GM21423 (cell line): ENCODE measurements around the gene DYSF.

Source experiments
- ATAC-seq: cut with Tn5 transposase; IDR thresholded peaks from one replicate; pipeline ENCODE4 v1.9.1; 2021; ENCODE audit warnings: mild to moderate bottlenecking, moderate library complexity; ENCODE audit not compliant: unreplicated experiment

The DYSF gene

DNA sequence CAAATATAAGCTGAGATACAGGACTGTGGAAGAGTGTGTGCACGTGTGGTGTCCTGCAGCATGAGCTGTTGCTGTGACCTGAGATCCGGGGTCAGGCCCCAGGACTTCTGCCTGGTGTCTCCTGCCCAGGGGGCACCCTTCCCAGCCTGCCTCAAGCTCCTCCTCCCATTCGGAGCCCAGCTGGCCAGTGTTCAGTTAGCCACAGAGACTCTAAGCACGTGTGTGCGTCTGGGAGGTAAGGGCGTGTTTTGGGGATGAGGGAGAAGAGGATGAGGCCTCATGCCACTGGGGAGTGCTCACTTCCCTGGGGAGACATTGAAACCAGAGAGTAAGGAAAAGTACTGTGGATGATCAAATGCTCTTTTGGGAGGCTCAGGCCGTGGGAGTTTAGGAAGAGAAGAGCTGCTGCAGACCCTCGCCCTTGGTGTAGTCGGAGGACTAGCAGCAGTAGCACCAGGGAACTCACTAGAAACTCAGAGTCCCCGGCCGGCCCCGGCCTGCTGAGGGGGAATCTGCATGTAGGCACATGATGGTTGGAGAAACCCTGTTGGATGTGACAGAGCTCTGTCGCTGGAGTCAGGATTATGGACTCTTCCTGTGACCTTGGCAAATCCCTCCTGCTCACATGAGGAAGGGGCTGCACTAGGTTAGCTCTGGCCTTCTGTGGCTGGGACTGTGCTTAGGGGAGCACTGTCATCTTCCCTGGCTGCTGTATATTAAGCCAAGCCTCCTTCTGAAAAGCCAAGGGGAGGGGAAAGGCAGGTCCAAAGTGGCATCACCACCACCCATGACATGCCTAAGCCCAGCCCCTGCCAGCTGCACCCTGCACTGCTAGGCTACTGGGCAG is 231.1 kb downstream of the DYSF start:
- ATAC-seq, result no peak

DNA sequence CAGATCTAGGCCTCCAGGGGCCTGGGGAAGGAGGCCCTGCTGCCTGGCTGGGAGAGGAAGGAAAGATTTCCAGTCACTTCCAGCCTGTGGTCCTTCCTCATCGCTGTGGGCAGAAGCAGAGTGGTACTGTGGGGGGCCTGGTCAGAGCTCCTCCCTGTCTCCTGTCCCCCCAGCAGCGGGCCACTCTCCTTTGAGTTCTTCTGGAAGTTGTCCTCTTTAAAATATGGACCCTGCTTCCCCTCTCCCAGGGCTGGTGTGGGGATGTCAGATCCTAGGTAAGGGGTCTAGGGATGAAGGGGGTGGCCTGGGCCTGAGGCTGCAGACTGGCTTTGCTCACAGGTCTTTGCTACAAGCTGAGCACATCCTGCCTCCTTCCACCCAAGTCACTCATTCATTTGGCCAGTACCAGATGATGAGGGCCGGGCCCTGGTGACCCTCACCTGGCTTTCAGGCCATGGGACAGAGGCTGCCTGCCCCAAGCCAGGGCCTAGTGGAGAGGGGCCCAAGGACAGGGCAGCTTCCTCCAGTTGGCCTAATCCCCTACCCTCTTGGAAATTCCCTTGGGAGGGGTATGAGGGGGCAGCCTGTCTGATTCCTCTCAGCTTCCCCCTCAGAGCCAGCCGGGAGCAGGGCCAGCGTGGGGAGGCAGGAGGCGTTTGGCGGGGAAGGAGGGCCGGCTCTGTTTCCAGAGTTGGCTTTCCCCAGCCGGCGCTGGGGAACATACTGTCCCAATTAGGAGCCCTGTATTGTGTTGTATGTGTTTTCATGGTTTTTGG is 231.9 kb downstream of the DYSF start:
- no peak for ATAC-seq

DNA sequence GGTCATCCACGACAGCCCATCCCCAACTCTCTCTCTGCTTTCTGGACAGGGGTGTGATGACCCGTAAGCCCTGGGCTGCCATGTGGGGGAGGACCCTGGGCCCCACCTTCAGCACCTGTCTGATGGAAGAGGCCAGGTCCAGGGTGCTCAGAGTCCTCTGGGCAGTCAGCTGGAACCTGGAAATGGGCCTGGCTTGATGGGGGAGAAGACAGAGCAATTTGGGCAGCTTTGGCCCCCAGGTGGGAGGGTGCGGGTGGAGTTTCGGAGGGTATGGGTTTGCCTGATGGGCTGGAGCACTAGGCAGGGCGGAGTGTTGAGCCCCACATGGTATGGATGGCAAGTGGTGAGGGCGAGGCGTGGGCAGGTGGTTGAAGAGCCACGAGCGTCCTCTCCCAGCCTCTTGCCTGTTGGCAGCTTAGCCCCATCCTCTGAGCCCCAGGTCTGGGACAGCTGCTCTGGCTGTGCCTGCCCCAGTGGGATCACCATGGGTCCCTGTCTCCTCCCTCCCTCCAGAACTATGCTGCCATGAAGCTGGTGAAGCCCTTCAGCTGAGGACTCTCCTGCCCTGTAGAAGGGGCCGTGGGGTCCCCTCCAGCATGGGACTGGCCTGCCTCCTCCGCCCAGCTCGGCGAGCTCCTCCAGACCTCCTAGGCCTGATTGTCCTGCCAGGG is 232.7 kb downstream of the DYSF start:
- ATAC-seq, result no peak

DNA sequence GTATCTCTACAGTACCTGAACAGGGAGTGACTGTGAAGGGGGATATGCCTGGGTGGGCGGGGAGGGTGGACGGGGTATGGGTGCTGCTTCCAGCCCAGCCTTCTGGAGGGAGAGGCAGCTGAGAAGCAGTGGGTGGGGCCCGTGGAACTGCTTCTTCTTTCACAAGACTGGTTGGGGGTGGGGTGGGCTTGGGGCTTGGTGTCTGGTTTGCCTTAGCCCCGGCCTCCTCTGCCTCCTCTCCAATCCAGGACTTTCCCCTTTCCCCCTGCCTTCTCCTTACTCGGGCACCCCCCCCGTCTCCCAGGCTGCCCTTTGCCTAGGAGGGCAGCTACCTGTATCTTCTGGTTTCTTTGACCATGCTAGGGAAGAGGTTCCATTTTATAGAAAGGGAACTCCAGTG is 233.4 kb downstream of the DYSF start:
- no peak for ATAC-seq

DNA sequence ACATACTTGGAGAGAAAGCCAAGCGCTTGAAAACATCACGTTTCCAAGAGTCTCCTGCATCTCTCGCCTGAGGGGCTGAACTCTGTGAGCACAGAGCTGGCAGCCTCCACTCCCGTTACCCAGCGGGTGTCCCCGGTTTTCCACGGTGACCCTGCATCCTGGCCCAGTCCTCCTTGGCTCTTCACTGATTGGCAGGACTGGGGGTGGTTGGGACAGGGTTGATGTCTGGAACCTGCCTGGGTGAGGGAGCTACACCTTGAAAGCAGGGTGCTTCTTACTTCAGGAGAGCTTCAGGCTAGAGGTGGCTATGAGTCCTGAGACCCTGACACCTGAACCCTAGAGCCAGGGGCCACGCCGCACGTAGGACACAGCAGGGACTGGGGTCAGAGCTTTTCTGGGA is 234.1 kb downstream of the DYSF start:
- ATAC-seq, result no peak

DNA sequence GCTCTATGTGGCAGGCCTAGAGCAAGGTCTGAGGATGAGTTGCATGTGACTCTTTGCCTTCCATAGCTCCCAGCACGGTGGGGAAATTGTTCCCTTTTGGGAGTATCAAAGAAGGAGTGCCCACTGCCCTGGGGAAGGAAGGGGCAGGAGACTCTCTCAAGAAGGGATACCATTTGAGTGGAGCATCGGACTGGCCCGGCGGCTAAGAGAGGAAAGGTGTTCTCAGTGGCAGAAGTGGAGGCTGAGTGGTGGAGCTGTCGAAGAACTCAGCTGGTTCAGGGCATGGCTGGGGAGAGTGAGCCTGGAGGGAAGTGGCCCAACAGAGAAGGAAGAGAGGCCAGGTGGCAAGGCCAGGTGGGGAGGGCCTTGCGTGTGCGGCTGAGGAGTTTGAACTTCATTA is 235.2 kb downstream of the DYSF start:
- no peak for ATAC-seq

DNA sequence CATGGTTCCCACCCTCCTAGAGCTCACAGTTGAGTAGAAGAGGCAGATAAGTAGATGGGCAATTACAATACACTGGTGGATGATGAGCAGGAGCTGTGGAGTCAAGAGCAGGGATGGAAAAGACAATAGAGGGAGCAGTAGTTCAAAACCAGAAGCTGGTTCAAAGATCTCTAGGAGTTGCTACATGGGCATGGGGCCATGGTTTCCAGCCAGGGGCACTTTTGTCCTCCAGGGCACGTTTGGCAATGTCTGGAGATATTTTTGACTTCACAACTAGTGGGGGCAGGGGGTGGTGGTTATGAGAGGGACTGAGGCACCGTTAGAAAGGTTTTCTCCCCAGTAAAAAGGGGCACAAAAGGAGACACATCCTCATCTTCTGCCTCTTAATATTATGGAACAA is 236.0 kb downstream of the DYSF start:
- ATAC-seq, result no peak

DNA sequence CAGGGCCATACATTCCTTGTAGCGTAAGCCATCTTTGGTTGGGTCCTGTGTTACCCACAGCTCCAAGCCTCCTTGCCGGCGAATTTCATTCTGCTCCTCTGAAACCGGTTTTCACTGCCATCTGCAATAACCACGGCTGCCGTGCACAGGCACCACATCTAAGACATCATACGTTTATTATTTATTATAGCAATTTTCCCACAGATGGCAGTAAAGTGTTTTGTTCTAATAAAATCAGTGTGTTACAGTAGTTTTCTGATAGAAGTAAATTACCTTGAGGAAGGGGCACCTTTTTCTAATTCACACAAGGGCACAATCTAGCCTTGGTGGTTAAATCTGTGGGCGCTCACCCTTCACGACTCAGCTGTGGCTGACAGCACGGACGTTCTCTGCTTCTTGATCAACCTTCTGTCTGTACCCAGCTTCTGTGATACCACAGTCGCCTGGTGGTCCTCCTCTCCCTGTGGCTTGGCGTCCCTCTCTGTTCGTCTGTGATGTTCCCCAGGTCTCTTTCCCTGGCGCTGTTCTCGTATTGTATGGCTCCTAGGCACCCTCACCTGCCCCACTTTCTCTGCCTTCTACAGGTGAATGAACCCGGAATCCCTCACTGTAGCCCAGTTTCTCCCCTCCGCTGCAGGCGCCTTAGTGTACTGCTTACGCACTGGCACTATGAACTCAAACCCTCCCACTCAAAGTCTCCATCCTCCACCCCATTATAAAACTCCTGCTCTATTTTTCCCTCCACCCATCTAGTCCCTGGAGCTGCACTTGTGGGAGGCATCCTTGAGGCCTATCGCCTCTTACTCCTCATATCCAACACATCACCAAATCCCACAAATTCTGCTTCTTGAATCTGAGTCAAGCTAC is 236.8 kb downstream of the DYSF start:
- no peak for ATAC-seq

DNA sequence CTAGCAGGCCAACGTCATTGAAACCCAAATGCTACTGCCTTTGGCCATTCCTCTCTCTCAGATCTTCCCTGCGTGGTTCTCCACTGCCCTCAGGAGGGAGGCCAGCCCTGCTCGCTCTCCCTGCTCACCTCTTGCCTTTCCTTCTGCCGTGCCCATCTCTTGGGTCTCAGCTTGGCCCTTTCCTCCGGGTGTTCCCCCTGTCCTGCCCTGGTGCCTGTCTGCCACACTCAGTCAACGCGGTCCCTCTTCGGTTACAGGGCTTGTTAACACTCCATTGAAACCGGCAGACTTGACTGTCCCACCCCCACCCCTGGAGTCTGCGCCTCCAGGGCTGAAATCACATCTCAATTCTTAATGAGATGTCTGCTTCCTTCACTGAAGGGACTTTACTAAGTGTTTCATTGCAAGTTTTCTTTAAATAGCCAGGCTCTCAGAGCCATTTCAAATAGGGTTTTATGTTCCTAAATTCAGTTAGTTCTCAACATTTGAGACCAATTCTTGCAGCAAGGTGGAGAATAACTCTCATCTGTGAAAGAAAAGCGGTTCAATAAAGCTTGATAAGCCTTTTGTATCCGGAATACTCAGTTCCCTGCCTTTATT is 237.6 kb downstream of the DYSF start:
- no peak for ATAC-seq

DNA sequence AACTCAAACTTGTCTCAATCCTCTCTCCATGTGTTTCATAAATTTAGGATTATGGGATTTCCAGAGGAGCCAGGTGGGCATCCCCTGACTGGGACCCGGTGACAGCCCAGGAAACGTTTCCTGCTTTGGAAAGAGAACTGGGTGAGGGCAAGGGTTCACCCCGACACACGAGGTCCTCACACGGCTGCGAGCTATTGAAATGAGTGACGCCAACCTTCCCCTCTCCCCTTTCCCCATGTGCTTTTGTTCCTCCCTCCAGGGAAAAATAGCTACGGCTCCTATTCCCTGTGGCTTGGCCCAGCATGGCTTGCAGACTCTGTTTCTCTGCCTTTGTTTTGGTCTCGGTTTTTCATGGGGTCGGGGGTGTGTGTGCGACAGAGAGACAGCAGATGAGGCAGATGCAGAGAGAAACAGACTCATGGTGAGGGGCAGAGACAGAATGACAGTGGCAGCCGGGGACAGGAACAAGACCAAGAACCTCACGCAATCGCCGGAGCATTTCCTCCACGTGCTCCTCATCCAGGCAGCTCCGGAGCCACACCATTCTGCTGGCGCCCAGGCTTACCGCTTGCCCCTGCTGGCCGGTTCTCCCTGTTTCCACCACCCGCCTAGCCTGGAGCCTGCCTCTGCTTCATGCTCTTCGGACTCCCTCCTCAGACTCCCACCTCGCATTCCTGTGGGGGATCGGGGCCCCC is 238.5 kb downstream of the DYSF start:
- ATAC-seq, result no peak

DNA sequence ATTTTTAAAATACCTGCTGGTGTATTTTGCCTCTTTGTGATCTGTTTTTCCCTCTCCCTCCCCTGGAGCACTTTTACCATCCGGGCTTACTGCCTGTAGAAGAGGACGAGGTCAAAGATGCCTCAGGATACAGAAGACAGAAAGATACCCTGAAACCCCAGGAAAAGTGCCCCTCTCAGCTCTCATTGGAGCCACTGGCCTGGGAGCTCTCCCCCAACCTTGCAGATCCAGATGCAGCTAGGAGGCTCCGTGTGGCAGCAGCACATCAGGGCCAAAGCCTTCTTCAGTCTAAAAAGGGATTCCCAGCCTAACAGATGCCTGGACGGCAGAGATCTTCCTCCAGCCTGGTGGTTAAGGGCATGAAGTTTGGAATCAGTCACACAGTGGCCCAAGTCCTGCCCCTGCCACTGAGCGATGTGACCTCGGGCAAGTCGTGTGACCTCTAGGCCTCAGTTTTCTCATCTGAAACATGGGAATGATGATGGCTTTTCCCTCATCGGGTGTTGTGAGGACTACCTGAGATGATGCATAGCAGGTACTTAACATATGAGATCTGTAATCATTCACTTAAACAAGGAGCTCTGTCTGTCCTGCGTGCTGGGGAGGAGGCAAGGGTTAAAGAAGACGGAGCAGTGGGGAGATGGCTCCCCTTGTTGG is 239.4 kb downstream of the DYSF start:
- no peak for ATAC-seq

DNA sequence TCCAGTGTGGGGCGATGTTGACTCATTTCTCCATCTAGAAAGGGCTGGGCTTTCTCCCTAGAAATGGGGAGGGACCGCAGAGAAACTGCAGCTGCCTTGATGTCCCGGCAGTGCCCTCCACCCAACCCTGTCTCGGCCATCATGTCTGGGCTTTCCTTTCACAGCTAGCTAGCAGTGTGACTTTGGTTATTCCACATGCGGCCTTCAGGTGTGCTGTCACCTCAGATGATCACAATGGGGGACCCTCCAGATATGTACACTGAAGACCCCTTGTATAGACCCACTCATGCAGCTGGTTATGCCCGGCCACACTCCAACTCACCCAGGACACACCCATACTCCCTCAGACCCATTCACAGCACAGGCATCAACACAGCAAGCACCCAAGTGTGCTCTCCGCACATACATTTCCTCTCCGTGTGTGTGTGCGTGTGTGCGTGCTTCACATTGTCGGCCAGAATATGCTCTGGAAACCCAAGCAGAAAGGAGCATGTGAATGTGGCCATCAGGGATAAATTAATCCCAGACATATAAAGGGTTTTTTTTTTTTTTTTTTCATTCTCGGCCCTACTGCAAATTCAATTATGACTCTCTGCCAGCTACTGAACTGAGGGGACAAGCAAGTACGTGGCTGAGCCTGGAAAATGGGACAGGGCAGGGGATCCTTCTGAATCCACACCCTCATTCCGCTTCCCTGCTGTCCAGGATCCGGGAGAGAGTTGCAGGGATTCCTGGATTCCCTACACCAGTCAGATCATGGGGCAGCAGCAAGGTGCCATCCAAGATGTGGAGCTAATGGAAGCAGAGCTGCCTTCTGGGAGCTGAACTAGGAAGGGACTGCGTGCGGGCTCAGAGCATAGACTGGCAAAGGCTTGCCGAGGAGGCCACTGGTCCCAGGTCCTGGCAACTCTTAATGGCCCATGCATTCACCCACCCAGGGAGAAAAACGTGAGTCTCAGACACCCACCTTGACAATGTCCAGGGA is 240.2 kb downstream of the DYSF start:
- ATAC-seq, result no peak

DNA sequence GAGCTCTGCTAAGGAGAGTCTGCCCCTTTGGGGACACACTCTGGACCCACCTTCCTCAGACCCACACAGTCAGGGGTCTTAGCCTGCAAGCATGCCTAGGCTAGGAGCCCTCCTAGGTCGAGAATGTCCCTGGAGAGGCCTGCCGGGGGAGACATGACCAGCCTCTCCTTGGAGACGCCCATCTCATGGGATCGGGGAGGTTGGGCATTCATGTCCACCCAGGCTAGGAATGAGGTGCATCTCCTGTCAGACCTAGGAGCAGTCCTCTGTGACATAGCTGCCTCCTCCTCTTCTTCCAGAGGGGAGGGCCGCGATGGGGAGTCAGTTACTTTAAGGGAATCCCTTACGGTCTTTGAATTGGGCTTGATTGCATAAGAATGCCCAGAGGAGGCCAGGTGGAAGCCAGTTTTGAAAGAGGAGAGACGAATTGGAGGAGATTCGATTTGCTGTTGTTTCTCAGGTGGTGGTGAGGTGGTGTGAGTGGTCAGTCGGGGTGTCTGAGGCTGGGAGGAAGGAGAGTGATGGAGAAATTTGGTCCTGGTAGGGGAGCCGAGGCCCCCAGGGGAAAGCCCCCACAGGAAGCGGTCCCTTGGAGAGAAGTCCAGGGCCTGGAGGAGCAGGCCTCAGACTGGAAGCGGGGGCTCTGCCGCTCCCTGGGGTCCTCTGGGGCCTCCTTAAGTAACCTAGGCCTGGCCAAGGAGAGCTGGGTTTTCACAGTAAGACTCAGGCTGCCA is 241.3 kb downstream of the DYSF start:
- no peak for ATAC-seq

DNA sequence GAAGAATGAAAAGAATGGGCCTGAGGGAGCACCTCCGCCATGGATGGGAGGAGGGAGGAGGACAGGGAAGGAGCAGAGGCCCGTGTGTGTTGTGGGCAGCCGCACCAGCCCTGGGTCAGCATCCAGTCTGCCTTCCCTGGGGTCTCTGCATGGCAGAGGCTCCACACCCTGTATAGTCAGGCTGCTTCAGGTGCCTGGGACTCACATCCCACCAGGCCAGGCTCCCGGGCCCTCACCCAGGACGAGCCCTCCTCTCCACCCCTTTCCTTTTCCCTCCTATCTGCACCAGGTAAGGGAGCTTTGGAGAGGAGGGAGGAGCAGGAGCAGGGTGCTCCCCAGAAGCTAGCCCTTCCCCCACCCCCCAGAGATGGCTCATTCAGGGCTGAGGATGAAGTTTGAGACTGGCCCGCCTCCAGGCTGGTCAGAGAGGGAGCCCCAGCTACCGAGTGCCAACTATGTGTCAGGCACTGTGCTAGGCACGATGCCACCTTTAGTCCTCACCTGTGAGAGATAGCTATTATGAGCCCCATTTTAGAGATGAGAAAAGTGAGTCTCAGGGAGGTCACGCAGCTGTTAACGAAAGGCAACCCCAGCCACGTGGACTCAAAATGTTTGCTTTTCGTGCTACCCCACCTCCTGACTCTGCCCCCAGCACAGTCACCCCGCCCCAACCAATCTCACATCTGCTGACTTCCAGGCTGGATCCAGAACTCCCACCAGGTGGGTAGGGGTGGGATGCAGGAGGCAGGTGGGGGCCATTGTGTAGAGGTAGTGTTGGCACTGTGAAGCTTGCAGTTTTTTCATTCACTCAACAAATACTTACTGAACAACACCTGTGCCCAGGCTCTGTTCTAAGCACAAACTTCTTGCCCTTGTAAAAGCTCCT is 242.1 kb downstream of the DYSF start:
- ATAC-seq, result no peak

DNA sequence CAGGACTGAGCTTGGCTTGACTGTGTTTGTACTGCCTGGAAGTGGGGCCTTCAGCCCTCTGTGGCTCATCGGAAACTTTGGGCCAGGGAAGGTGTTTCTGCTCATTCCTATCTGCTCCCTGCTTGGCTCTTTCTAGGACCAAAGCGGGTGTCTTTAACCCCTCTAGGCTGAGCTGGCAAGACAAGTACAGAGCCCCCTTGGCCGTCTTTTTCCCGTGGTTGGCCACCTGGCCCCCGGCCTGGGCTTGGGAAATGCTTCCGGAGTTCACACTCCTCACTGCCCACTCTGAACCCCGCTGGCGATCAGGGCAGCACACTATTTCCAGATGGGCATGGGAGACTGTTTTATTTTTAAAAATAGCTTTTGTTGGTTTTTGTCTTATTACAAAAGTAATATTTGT is 243.0 kb downstream of the DYSF start:
- ATAC-seq, result no peak
